Stimulated activated naive B cell treated with anti-CD40 and anti-IgM and Interleukin-4, amounts not matched to agents 10 μg/mL and 1 μg/mL and 100 μg/mL, for 72 hours (primary cell): ENCODE measurements around the gene HIGD2B.
A peak's percentile ranks its signal among the peaks of the same experiment; 100 is the strongest.
"Not testable (repeated sequence)": the region's sequence is repeated elsewhere in the genome, so short reads cannot be mapped to it uniquely, and the experiment has no call there.

Source experiments
- ATAC-seq, 2 donors: fragments of 150-1000 bp; cut with Tn5 transposase; replicated peaks; 2 replicates each; pipeline ENCODE4 v1.10.0; 2021; ENCODE audit warnings: moderate library complexity in 1 of 2
- DNase-seq: peaks from one replicate; pipeline ENCODE4 v3.0.0; 2021
- H3K27ac Mint-ChIP-seq: one replicate; pipeline ENCODE4 v1.8.0; 2022; ENCODE audit warnings: mild to moderate bottlenecking, mixed read lengths
- H3K27me3 Mint-ChIP-seq, 2 donors: one replicate each; pipeline ENCODE4 v1.8.0; 2022; ENCODE audit warnings: mixed read lengths in 2 of 2
- H3K36me3 Mint-ChIP-seq, 2 donors: one replicate each; pipeline ENCODE4 v1.8.0; 2022; ENCODE audit warnings: mixed read lengths in 2 of 2, mild to moderate bottlenecking in 1 of 2
- H3K4me1 Mint-ChIP-seq, 2 donors: one replicate each; pipeline ENCODE4 v1.8.0; 2022; ENCODE audit warnings: mixed read lengths in 2 of 2, mild to moderate bottlenecking in 1 of 2
- H3K4me3 Mint-ChIP-seq, 2 donors: one replicate each; pipeline ENCODE4 v1.8.0; 2022; ENCODE audit warnings: mild to moderate bottlenecking in 2 of 2, mixed read lengths in 2 of 2, moderate library complexity in 1 of 2
- H3K9me3 Mint-ChIP-seq, 2 donors: one replicate each; pipeline ENCODE4 v1.8.0; 2022; ENCODE audit warnings: mixed read lengths in 2 of 2, mild to moderate bottlenecking in 1 of 2

Gene HIGD2B, protein sequence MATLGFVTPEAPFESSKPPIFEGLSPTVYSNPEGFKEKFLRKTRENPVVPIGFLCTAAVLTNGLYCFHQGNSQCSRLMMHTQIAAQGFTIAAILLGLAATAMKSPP

DNA sequence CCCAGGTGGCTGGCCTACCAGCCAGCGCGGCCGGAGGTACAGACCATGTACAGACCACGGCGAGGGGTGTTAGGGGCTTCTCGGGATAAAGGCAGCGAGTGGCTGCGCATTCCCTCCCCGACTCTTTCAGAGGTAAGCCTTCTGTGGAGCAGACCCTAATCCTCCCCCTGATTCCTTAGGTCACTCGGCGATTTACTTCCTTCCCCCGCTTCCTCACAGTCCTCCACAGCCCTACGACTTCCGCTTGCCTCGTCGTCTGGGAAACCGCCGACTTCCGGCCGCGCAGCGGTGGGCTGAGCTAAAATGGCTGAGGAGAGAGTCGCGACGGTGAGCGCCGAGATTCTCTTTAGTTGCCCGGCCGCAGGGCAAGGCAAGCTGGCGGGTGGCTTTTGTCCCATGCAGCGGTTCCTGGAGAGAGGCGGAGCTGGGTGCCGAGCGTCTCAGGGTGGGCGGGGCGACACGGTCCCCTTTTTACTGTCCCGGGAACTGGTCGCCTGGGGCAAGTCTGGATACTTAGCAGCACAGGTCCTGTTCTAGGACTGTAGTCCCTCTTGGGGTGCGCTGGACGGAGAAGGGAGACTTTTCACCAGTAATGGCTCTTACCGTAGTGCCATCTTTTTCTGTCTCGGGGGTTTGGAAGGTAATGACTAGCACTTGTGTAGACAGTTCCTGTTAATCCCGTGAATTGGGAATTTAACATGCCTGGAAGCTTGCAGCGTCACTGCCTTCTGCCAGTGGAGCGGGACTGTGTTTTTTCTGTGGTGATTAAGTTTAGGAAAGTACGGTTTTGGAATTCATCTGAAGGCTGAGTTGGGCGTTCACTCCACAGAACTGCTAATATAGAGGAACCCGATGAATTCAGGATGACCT lies at the start of gene HIGD2B, which contains the start of gene BBS4:
Gene HIGD2B (minus strand): TSS at position 258 of the 870 bp plus-strand sequence. CDS start 9,808 bp downstream, outside the sequence.
Gene BBS4 (plus strand): TSS at position 283 of the 870 bp plus-strand sequence. CDS start 21 bp downstream, at position 304.
- H3K9me3 Mint-ChIP-seq = no peaks in the 10 kb centered on the region
- no peaks in the 10 kb centered on the region for H3K27me3 Mint-ChIP-seq
- H3K4me1 Mint-ChIP-seq = peaks cover 3 to 18% of the 10 kb centered on the region in 2 donors
- H3K36me3 Mint-ChIP-seq = no peaks in the 10 kb centered on the region
- peak; percentile 89 for DNase-seq
- H3K27ac Mint-ChIP-seq = peak within 1 kb of the TSS; percentile 96
- H3K4me3 Mint-ChIP-seq = peak within 1 kb of the TSS; percentile 93 to 95
- peak; percentile 97 to 98 for ATAC-seq

DNA sequence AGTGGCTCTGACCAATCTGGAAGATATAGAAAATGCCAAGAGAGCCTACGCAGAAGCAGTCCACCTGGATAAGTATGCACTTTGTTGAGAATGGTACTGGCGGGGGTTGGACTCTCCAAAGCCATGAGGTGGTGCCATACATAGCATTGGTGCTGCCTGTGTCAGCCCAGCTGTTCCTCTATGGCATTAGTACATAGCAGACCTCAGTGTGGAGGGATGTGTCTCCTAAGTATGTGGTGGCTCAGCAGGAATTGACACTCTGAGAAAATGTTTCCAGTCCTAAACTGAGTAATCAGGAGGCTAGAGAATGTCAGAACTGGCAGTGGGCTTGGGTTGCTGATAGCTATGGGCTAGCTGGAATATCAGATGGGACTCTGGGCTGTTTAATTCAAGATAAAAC lies 49.1 kb upstream of the HIGD2B start:
- Mint-ChIP-seq H3K27ac (no peak overlapping the region), H3K4me3 (no peak overlapping the region), H3K9me3 (peaks cover 0 to 2% of the 10 kb centered on the region in 2 donors), H3K36me3 (peaks cover 37 to 61% of the 10 kb centered on the region in 2 donors), H3K4me1 (peaks cover 9 to 10% of the 10 kb centered on the region in 2 donors), H3K27me3 (no peaks in the 10 kb centered on the region)
- ATAC-seq (no peak), DNase-seq (no peak)

DNA sequence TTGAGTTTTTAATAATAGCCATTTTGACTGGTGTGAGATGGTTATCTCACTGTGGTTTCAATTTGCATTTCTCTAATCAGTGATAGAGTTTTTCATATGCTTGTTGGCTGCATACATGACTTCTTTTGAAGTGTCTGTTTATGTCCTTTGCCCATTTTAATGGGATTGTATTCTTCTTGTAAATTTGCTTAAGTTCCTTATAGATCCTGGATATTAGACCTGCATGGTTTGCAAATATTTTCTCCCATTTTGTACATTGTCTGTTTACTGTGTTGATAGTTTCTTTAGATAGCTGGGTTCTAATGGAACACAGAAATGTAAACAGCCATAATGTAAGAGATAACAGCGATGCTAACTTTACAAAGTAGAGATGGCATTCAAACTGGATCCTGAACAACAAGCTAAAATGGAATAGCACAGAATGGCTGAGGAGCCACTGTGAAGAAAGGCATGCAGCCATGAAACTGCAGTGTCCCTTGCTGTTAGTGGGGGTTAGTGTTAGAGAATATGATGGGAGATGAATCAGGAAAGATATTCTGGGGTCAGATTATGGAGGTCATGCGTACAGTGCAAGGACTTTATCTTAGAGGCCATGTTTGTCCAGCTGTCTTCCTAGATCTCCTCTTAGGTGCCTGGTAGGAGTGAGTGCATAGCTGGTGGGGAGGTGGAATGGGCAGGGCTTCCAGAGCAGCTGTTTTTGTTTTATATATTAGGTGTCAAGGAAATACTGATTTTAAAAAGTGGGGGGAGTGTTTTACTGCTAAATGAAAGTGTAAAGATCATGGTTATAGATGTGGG lies 48.2 kb upstream of the HIGD2B start:
- H3K36me3 Mint-ChIP-seq = peaks cover 28 to 51% of the 10 kb centered on the region in 2 donors
- H3K27ac Mint-ChIP-seq = no peak overlapping the region
- DNase-seq (no peak), ATAC-seq (no peak)
- H3K4me3 Mint-ChIP-seq = no peak overlapping the region
- no peaks in the 10 kb centered on the region for H3K9me3 Mint-ChIP-seq
- H3K4me1 Mint-ChIP-seq = peaks cover 0 to 3% of the 10 kb centered on the region in 2 donors
- no peaks in the 10 kb centered on the region for H3K27me3 Mint-ChIP-seq

DNA sequence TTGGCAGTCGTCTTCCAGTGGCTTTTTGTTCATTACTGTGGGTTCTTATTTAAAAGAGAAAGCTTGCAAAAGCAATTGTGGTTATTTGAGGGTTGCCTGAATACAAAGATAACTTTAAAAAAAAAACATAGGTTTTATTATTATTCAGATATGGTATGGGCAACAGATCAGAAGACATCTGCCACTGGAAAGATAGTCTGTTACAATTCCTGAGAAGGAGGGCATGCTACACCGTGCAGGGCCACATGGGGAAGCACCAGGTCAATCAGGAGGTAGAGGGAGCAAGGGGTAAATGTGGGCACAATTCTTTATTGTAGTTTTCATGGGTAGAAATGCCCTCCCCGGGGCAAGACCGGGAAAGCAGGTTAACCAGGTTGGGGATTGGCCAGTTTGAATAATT lies 46.5 kb upstream of the HIGD2B start:
- H3K9me3 Mint-ChIP-seq = no peaks in the 10 kb centered on the region
- ATAC-seq (peak in 1 of 2 donors; percentile 31), DNase-seq (no peak)
- H3K4me1 Mint-ChIP-seq = no peaks in the 10 kb centered on the region
- peaks cover 27 to 42% of the 10 kb centered on the region in 2 donors for H3K36me3 Mint-ChIP-seq
- no peak overlapping the region for H3K27ac Mint-ChIP-seq
- H3K4me3 Mint-ChIP-seq = no peak overlapping the region
- no peaks in the 10 kb centered on the region for H3K27me3 Mint-ChIP-seq

DNA sequence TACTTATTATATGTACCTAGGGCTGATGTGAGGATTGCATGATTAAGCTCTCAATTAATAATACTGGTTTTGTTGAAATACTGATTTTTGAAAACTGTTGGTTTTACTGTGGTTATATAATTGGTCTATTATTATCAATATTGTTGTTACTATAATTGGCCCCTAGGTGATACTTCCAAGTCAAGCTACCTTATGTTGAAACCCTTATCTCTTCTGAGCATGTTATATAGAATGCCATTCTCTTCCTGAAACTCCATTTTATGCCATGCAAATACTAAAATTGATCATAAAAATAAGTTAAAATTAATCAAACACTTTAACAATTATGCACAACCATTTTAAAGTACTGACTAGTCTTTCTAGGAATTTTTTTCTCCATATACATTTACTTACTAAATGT lies 46.1 kb upstream of the HIGD2B start:
- no peaks in the 10 kb centered on the region for H3K4me1 Mint-ChIP-seq
- H3K9me3 Mint-ChIP-seq = no peaks in the 10 kb centered on the region
- ATAC-seq = no peak
- no peak for DNase-seq
- no peak overlapping the region for H3K27ac Mint-ChIP-seq
- H3K36me3 Mint-ChIP-seq = peaks cover 24 to 37% of the 10 kb centered on the region in 2 donors
- no peak overlapping the region for H3K4me3 Mint-ChIP-seq
- H3K27me3 Mint-ChIP-seq = no peaks in the 10 kb centered on the region

DNA sequence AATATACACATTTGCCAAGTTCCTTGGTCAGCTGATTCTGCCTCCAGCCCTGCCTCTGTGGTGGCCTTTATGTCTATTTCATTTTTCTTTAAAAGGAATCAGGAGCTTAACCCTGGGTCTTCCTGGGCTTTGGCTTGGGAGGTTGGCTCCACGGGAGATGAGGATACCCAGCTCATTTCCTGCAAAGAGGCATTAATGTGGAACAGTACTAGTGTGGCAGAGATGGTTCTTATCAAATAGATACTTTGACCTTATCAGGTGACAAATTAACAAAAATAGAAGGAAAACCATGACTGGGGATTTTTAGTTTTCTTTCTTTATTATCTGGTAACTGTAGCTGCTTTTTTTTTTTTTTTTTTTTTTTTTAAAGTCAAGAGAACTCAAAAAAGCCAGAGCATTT lies 42.8 kb upstream of the HIGD2B start:
- no peaks in the 10 kb centered on the region for H3K27me3 Mint-ChIP-seq
- no peaks in the 10 kb centered on the region for H3K9me3 Mint-ChIP-seq
- DNase-seq (no peak), ATAC-seq (no peak)
- H3K4me1 Mint-ChIP-seq = peaks cover 0 to 2% of the 10 kb centered on the region in 2 donors
- no peak overlapping the region for H3K27ac Mint-ChIP-seq
- H3K36me3 Mint-ChIP-seq = peaks cover 14 to 23% of the 10 kb centered on the region in 2 donors
- no peak overlapping the region for H3K4me3 Mint-ChIP-seq

DNA sequence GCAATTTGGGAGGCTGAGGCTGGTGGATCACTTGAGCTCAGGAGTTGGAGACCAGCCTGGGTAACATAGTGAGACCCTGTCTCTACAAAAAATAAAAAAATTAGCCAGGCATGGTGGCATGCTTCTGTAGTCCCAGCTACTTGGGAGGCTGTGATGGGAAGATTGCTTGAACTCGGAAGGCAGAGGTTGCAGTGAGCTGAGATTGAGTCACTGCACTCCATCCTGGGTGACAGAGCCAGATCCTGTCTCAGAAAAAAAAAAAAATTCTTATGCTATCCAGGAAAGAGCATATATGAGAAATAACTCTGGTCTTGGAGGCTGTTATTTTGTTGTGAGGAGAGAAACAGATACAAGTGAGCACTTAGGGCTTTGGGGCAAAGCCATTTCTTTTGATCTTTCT lies 42.3 kb upstream of the HIGD2B start:
- peaks cover 14 to 23% of the 10 kb centered on the region in 2 donors for H3K36me3 Mint-ChIP-seq
- not testable (repeated sequence) for H3K9me3 Mint-ChIP-seq, ATAC-seq, H3K27me3 Mint-ChIP-seq, H3K4me3 Mint-ChIP-seq, DNase-seq, H3K27ac Mint-ChIP-seq, H3K4me1 Mint-ChIP-seq

DNA sequence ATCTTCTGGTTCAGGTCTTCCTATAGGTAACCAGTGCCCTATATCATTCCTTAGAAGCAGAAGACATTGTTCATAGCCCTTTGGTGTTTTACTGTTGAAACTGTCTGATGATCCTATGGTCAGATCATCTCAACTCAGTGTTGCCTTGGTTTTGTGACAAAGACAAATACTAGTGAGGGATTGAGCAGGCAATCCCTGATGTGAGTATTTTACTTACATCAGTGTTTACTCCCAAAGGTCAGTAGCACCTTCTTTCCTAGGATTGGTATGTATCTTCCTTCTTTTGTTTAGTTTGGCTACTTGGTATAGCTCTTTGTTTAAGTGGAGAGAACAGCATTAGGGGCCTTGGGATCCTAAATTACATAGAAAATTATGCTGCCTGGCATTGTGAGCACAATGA lies 41.2 kb upstream of the HIGD2B start:
- ATAC-seq (no peak), DNase-seq (no peak)
- peaks cover 10 to 18% of the 10 kb centered on the region in 2 donors for H3K36me3 Mint-ChIP-seq
- H3K4me3 Mint-ChIP-seq = no peak overlapping the region
- H3K4me1 Mint-ChIP-seq = peaks cover 0 to 2% of the 10 kb centered on the region in 2 donors
- H3K27me3 Mint-ChIP-seq = no peaks in the 10 kb centered on the region
- no peaks in the 10 kb centered on the region for H3K9me3 Mint-ChIP-seq
- no peak overlapping the region for H3K27ac Mint-ChIP-seq

DNA sequence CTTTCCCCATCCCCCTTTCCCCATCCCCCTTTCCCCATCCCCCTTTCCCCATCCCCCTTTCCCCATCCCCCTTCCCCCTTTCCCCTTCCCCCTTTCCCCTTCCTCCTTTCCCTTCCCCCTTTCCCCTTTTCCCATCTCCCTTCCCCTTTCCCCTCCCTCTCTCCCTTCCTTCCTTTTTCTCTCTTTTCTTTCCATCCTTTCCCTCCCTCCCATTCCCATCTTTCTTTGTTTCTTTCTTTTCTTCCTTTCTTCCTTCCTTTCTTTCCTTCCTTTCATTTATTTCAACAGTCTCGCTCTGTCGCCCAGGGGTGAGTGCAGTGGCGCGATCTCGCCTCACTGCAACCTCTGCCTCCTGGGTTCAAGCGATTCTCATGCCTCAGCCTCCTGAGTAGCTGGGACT lies 39.9 kb upstream of the HIGD2B start:
- DNase-seq, H3K4me3 Mint-ChIP-seq, ATAC-seq, H3K27ac Mint-ChIP-seq, H3K27me3 Mint-ChIP-seq, H3K9me3 Mint-ChIP-seq, H3K4me1 Mint-ChIP-seq: not testable (repeated sequence)
- peaks cover 5 to 11% of the 10 kb centered on the region in 2 donors for H3K36me3 Mint-ChIP-seq

DNA sequence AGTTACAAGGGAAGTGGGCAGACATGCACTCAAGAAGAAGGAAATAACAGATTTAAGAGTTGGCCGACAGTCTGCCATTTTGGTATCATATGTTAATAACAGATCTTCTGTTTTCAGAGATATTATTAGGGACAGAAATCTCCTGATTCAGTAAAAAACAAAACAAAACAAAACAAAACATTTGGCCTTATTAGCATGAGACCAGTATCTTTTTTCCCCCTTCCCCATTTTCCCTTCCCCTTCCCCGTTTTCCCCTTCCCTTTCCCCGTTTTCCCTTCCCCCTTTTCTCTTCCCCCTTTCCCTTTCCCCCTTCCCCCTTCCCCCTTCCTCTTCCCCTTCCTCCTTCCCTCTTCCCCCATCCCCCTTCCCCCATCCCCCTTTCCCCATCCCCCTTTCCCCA lies 39.5 kb upstream of the HIGD2B start:
- H3K4me3 Mint-ChIP-seq = no peak overlapping the region
- H3K4me1 Mint-ChIP-seq = peaks cover 0 to 2% of the 10 kb centered on the region in 2 donors
- no peak for ATAC-seq
- H3K27me3 Mint-ChIP-seq = no peaks in the 10 kb centered on the region
- no peak overlapping the region for H3K27ac Mint-ChIP-seq
- H3K36me3 Mint-ChIP-seq = peaks cover 5 to 11% of the 10 kb centered on the region in 2 donors
- no peaks in the 10 kb centered on the region for H3K9me3 Mint-ChIP-seq
- DNase-seq = no peak

DNA sequence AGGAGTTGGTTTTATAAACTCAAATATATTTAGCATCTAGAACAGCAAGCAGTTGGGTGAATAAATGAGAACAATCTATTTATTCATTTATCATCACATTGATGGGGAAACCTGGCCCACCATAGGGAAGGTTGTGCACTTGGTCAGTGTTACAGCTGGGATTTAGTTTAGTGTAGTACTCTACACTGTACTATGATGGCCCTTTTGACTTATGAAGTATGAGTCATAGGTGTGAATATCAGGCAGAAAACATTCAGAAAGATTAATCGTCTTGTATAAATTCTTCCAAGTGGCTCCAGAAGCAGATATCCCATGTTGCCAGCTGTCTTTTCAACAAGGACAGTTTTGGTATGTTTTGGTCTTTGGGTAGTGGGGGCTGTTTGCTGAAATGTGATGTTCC lies 38.0 kb upstream of the HIGD2B start:
- Mint-ChIP-seq H3K27ac (no peak overlapping the region), H3K27me3 (no peaks in the 10 kb centered on the region), H3K9me3 (no peaks in the 10 kb centered on the region), H3K4me3 (no peak overlapping the region), H3K36me3 (peaks cover 9 to 15% of the 10 kb centered on the region in 2 donors), H3K4me1 (peaks cover 0 to 2% of the 10 kb centered on the region in 2 donors)
- DNase-seq (no peak), ATAC-seq (no peak)

DNA sequence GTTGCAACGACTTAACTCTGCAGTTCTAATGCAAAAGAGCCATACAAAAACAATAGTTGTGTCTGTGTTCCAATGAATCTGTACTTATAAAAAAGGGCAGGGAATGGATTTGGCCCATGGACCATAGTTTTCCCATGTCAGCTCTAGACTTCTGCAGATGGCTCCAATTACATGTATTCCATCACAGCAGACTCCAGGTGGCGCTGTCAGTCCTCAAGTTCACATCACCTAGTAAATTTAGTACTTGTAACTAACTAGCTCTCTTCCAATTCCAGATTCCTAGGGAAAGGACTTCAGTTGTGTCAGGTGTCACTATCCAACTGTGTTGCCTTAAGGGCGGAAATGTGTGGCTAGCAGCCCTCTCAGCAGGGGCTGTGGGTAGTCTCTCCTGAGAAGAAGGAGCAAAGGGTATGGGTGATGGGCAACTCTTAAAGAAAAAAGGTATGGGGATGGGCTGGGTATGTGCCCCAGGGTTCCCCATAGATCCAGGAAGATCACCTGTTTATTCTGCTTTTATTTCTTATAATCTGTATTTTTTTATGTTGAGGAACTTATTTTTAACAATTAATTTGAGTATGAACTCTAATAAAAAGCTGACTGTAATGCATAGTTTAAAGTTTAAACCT lies 36.2 kb upstream of the HIGD2B start:
- peaks cover 0 to 2% of the 10 kb centered on the region in 2 donors for H3K4me1 Mint-ChIP-seq
- H3K4me3 Mint-ChIP-seq = no peak overlapping the region
- no peaks in the 10 kb centered on the region for H3K27me3 Mint-ChIP-seq
- peak; percentile 8 for DNase-seq
- H3K27ac Mint-ChIP-seq = no peak overlapping the region
- no peaks in the 10 kb centered on the region for H3K9me3 Mint-ChIP-seq
- peaks cover 15 to 27% of the 10 kb centered on the region in 2 donors for H3K36me3 Mint-ChIP-seq
- no peak for ATAC-seq

DNA sequence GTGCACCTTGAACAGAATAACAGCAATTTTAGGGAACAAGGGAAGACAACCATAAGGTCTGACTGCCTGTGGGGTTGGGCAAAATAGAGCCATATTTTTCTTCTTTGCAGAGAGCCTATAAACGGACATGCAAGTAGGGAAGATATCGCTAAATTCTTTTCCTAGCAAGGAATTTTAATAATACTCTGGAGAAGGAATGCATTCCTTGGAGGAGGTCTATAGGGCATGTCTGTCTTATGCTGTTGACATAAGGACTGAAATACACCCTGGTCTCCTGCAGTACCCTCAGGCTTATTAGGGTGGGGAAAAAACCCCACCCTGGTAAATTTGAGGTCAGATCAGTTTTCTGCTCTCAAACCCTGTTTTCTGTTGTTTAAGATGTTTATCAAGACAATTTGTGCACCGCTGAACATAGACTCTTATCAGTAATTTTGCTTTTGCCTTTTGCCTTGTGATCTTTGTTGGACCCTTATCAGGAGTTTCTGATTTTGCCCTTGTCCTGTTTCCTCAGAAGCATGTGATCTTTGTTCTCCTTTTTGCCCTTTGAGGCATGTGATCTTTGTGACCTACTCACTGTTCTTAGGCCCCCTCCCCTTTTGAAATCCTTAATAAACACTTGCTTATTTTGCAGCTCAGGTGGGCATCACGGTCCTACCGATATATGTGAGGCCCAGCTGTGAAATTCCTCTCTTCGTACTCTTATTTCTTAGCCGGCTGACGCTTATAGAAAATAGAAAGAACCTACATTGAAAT lies 22.7 kb upstream of the HIGD2B start:
- H3K27me3 Mint-ChIP-seq, DNase-seq, ATAC-seq, H3K4me3 Mint-ChIP-seq, H3K27ac Mint-ChIP-seq, H3K9me3 Mint-ChIP-seq: not testable (repeated sequence)
- H3K36me3 Mint-ChIP-seq = peaks cover 8 to 10% of the 10 kb centered on the region in 2 donors
- peaks cover 6 to 11% of the 10 kb centered on the region in 2 donors for H3K4me1 Mint-ChIP-seq
